Common myeloid progenitor, CD34-positive (primary cell): ENCODE data around the gene ALK.
"Not testable (repeated sequence)": the region's sequence is repeated elsewhere in the genome, so short reads cannot be mapped to it uniquely, and the experiment has no call there.

Experiments
- CTCF ChIA-PET: fragments of 350-600 bp; sonication (Branson Sonifier 250); formaldehyde crosslinking; loops from one replicate; lab custom pipeline; 2021; ENCODE audit warnings: antibody characterized with exemption; lab: Charles Lee
- POLR2A ChIA-PET: fragments of 350-600 bp; sonication (Branson Sonifier 250); formaldehyde crosslinking; loops from one replicate; lab custom pipeline; 2021; ENCODE audit warnings: antibody characterized with exemption; lab: Charles Lee
- DNase-seq, 3 donors: peaks; one replicate each; pipeline versions ENCODE4 v3.0.0 to v3.0.0-alpha.2; 2013
- H3K27ac ChIP-seq, 2 experiments: 1 replicate in 1 of 2; 2 replicates in 1 of 2; pipeline ENCODE4 v1.7.0; 2013; ENCODE audit warnings: inconsistent platforms in 2 of 2, low read length in 2 of 2, mild to moderate bottlenecking in 2 of 2, low read depth in 1 of 2, moderate library complexity in 1 of 2; ENCODE audit not compliant: severe bottlenecking in 2 of 2, insufficient read depth in 1 of 2, poor library complexity in 1 of 2
- H3K27me3 ChIP-seq, 5 experiments: replicated peaks in 2 of 5; 1 replicate in 3 of 5; 2 replicates in 2 of 5; pipeline versions ENCODE4 v1.6.1 to v1.7.0; 2013; ENCODE audit warnings: low read length in 4 of 5, mild to moderate bottlenecking in 2 of 5, moderate library complexity in 2 of 5, inconsistent platforms in 1 of 5; ENCODE audit not compliant: insufficient read depth in 5 of 5, control insufficient read depth in 4 of 5
- H3K36me3 ChIP-seq, 4 experiments: 1 replicate in 2 of 4; 2 replicates in 2 of 4; pipeline versions ENCODE4 v1.6.1 to v1.7.0; 2013; ENCODE audit warnings: low read length in 3 of 4, control low read depth in 1 of 4, mild to moderate bottlenecking in 1 of 4; ENCODE audit not compliant: control insufficient read depth in 4 of 4, insufficient read depth in 4 of 4
- H3K4me1 ChIP-seq, 4 experiments: 1 replicate in 3 of 4; 2 replicates in 1 of 4; pipeline versions ENCODE4 v1.6.1 to v1.7.1; 2013; ENCODE audit warnings: low read length in 3 of 4, mild to moderate bottlenecking in 3 of 4, control low read depth in 1 of 4, inconsistent platforms in 1 of 4, moderate library complexity in 1 of 4; ENCODE audit not compliant: control insufficient read depth in 4 of 4, insufficient read depth in 4 of 4; ENCODE audit errors: control extremely low read depth in 1 of 4
- H3K4me3 ChIP-seq, 7 experiments: 1 replicate in 4 of 7; 2 replicates in 3 of 7; pipeline versions ENCODE4 v1.5.1 to v1.7.0; 2013; ENCODE audit warnings: mild to moderate bottlenecking in 7 of 7, low read length in 6 of 7, moderate library complexity in 6 of 7, inconsistent platforms in 2 of 7, low read depth in 2 of 7, control low read depth in 1 of 7; ENCODE audit not compliant: insufficient read depth in 4 of 7, control insufficient read depth in 1 of 7; ENCODE audit errors: extremely low read depth in 1 of 7
- H3K9me3 ChIP-seq, 5 experiments: 1 replicate in 4 of 5; 2 replicates in 1 of 5; pipeline versions ENCODE4 v1.6.1 to v1.7.1; 2013; ENCODE audit warnings: low read length in 4 of 5, mild to moderate bottlenecking in 2 of 5, inconsistent platforms in 1 of 5, low read depth in 1 of 5, moderate library complexity in 1 of 5; ENCODE audit not compliant: control insufficient read depth in 4 of 5, insufficient read depth in 2 of 5; ENCODE audit errors: control extremely low read depth in 1 of 5
- WGBS: methylation state at CpG from one replicate; pipeline ENCODE4 v1.1.5; 2013; ENCODE audit not compliant: insufficient coverage; 5-methylcytosine and 5-hydroxymethylcytosine counted together

ALK gene

DNA sequence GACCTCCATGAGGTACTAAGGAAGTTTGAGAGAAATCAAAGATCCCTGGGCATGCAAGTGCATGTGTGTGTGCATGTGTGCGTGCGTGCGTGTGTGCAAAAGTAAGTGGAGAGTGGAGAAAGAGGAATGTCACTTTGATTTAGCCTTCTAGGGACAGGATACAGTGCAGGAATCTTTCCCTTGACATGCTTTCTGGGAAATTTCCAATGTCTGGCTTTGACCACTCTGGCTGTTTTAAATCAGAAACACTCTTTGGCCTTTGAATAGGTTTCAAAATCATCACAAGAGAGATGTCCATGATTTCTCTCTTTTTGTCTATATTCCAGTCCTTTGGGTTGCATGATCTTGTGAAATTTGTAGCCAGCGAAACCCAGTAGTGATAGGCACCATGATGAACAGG is 162.0 kb downstream of the ALK start:
- Histone ChIP-seq H3K27ac (no peak overlapping the region), H3K27me3 (no peaks in the 10 kb centered on the region), H3K9me3 (no peaks in the 10 kb centered on the region), H3K4me3 (no peak overlapping the region), H3K36me3 (no peaks in the 10 kb centered on the region), H3K4me1 (no peaks in the 10 kb centered on the region)
- no CpG with 5 or more reads among the region's 4 CpGs for WGBS
- DNase-seq, result no peak
- ChIA-PET POLR2A (no interaction called here), CTCF (no interaction called here)

- no peak overlapping the region for H3K4me3 ChIP-seq
- H3K27ac ChIP-seq, result no peak overlapping the region
- ChIA-PET POLR2A (no interaction called here), CTCF (no interaction called here)
- WGBS, result 98% methylated on average over 4 of the region's 5 CpGs
- H3K9me3 ChIP-seq, result no peaks in the 10 kb centered on the region
- DNase-seq, result no peak
- no peaks in the 10 kb centered on the region for H3K36me3 ChIP-seq
- H3K27me3 ChIP-seq, result peaks cover 0 to 4% (median 0%) of the 10 kb centered on the region in 5 experiments
- H3K4me1 ChIP-seq, result no peaks in the 10 kb centered on the region
These were observed 165.6 kb downstream of the ALK start for GRCh38 chr2:29755829-29756228.

DNA sequence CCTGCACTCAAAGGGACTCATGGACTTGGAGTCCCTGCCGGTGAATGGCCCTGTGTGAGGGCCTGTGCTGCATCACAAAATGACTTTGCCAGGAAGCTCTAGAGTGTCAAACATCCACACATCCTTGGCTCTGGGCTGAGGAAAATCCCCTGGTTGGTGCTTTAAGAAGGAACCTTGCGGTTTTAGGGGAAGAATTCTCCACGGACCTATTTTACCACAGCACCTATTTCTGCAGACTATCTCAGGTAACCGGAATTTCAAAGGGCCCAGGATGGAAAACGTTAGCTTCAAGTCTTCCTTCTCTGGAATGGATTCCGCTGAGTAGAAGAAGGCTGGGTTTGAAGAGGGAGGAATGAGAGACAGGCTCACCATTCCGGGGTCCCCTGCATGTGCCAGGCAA is 166.2 kb downstream of the ALK start:
- Histone ChIP-seq H3K9me3 (no peaks in the 10 kb centered on the region), H3K4me3 (no peak overlapping the region), H3K27ac (no peak overlapping the region), H3K27me3 (peaks cover 0 to 4% (median 0%) of the 10 kb centered on the region in 5 experiments), H3K4me1 (no peaks in the 10 kb centered on the region), H3K36me3 (no peaks in the 10 kb centered on the region)
- POLR2A ChIA-PET, result no interaction called here
- WGBS, result 79% methylated on average over 4 of the region's 7 CpGs
- CTCF ChIA-PET, result no interaction called here
- DNase-seq, result no peak

GRCh38 chr2:29753671-29754444 is 167.5 kb downstream of the ALK start:
- CTCF ChIA-PET, result no interaction called here
- H3K4me3 ChIP-seq, result no peak overlapping the region
- 84% methylated on average over 4 of the region's 8 CpGs for WGBS
- no peak for DNase-seq
- no peak overlapping the region for H3K27ac ChIP-seq
- no peaks in the 10 kb centered on the region for H3K9me3 ChIP-seq
- POLR2A ChIA-PET, result no interaction called here
- no peaks in the 10 kb centered on the region for H3K4me1 ChIP-seq
- H3K36me3 ChIP-seq, result no peaks in the 10 kb centered on the region
- peaks cover 0 to 4% (median 0%) of the 10 kb centered on the region in 5 experiments for H3K27me3 ChIP-seq

DNA sequence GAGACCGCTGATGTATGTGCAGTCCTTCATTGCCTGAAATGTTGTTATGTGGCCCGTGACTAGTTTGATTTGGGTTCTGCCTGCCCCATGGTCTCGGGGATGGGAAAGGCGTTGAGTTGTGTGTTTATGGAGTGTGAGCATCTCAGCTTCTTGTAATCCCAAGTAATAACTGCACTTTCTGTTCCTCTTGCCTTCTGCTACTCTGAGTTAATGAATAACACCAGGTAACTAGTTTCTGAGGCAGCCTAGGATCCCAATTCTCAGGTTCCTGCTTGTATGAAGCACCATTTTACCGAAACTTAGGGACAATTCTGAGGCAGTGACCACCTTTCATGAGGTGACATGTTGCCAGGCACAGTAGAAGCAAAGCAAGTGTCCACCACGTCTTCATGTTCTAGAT is 170.0 kb downstream of the ALK start:
- H3K36me3 ChIP-seq, result no peaks in the 10 kb centered on the region
- H3K4me1 ChIP-seq, result no peaks in the 10 kb centered on the region
- no peak overlapping the region for H3K4me3 ChIP-seq
- no peaks in the 10 kb centered on the region for H3K9me3 ChIP-seq
- no peak for DNase-seq
- H3K27ac ChIP-seq, result no peak overlapping the region
- POLR2A ChIA-PET, result no interaction called here
- CTCF ChIA-PET, result no interaction called here
- 100% methylated on average over 5 of the region's 6 CpGs for WGBS
- H3K27me3 ChIP-seq, result peaks cover 0 to 4% (median 0%) of the 10 kb centered on the region in 5 experiments

GRCh38 chr2:29750463-29750862 is 170.9 kb downstream of the ALK start:
- H3K9me3 ChIP-seq, CTCF ChIA-PET, H3K4me1 ChIP-seq, H3K4me3 ChIP-seq, POLR2A ChIA-PET, H3K27ac ChIP-seq, H3K27me3 ChIP-seq, DNase-seq, H3K36me3 ChIP-seq: not testable (repeated sequence)
- no CpG with 5 or more reads among the region's 3 CpGs for WGBS

DNA sequence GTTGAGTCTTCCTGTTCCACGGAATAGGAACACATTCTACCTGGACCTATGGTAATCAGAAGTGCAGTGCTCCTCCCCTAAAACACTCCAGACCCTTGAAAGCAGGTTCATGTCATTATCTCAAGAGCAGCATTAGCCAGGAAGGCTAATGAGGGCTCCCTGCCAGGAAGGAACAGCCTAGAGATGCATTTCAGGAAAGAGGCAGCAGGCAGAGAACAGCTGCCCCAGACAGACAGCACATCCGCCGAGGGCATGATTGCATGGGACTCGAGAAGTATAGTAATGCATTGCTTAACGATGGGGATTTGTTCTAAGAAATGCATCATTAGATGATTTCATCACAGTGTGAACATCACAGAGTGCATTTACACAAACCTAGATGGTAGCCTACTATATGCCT is 171.5 kb downstream of the ALK start:
- peaks cover 0 to 4% (median 0%) of the 10 kb centered on the region in 5 experiments for H3K27me3 ChIP-seq
- H3K36me3 ChIP-seq, result no peaks in the 10 kb centered on the region
- WGBS, result 91% methylated on average over 4 of the region's 5 CpGs
- no peak overlapping the region for H3K4me3 ChIP-seq
- no peaks in the 10 kb centered on the region for H3K4me1 ChIP-seq
- no peak for DNase-seq
- H3K27ac ChIP-seq, result no peak overlapping the region
- ChIA-PET CTCF (no interaction called here), POLR2A (no interaction called here)
- H3K9me3 ChIP-seq, result no peaks in the 10 kb centered on the region
